K562 (cell line): ENCODE data around the gene C19orf18. TPM values are rescaled to one million over a fixed set of nuclear protein-coding genes. Genes with fewer than 3 reads are reported as not detected.

Source experiments
- ATAC-seq: fragments of 200-7000 bp; cut with Tn5 transposase; 3 replicates; pipeline ENCODE4 v1.9.1; 2020; ENCODE audit warnings: moderate library complexity
- BruUV-seq: library from RNA; stranded (reverse); fragments of 400-500 nt; replicated peaks from 2 replicates; lab custom pipeline; 2021; lab: Mats Ljungman, UMichigan
- CTCF ChIA-PET: fragments of 300-600 bp; formaldehyde crosslinking; extraction: SDS; loops from one replicate; lab custom pipeline; 2021; ENCODE audit warnings: low intra/inter-chr PET ratio; lab: Yijun Ruan, JAX
- POLR2A ChIA-PET: fragments of 300-600, 350-650 bp; sonication (Branson Sonifier 250); formaldehyde crosslinking; extraction: SDS; loops from one replicate; lab custom pipeline; 2021; ENCODE audit warnings: antibody characterized with exemption, inconsistent platforms; lab: Yijun Ruan, JAX
- DNase-seq, 4 experiments: peaks; one replicate each; pipeline versions ENCODE4 v3.0.0 to v3.0.0-alpha.2; 2011 to 2018; ENCODE audit warnings: low spot score in 3 of 4, mixed read lengths in 3 of 4; ENCODE audit errors: extremely low read depth in 1 of 4
- FAIRE-seq: peaks from 2 replicates; lab custom pipeline; 2011; peaks lifted over from hg19 to GRCh38; lab: Jason Lieb, UNC
- H2AFZ ChIP-seq: 2 replicates; pipeline ENCODE4 v1.6.0; 2011; ENCODE audit warnings: low read depth, low read length, control low read depth, inconsistent platforms
- H3K27ac ChIP-seq: fragments of 200-600 bp; 3 replicates; pipeline ENCODE4 v1.8.0; 2011; ENCODE audit warnings: low read depth, mild to moderate bottlenecking, control low read depth, inconsistent platforms, low read length, moderate library complexity, mixed read lengths; ENCODE audit errors: extremely low read depth
- H3K27me3 ChIP-seq, 2 experiments: fragments of 300-600 bp in 1 of 2; 2 replicates in 1 of 2; 3 replicates in 1 of 2; pipeline versions ENCODE4 v1.6.0 to v1.8.0; 2011; ENCODE audit warnings: inconsistent platforms in 2 of 2, low read length in 2 of 2, mild to moderate bottlenecking in 1 of 2, mixed read lengths in 1 of 2, moderate library complexity in 1 of 2; ENCODE audit not compliant: control insufficient read depth in 2 of 2, insufficient read depth in 2 of 2
- H3K36me3 ChIP-seq: fragments of 300-600 bp; 3 replicates; pipeline ENCODE4 v1.8.0; 2011; ENCODE audit warnings: mild to moderate bottlenecking, low read length, inconsistent platforms; ENCODE audit not compliant: control insufficient read depth, insufficient read depth
- H3K4me1 ChIP-seq, 2 experiments: fragments of 200-600 bp in 1 of 2; replicated peaks in 1 of 2; 2 replicates in 1 of 2; 3 replicates in 1 of 2; pipeline versions ENCODE4 v1.5.1 to v1.8.0; 2011; ENCODE audit warnings: inconsistent platforms in 2 of 2, low read length in 2 of 2, mild to moderate bottlenecking in 1 of 2, mixed read lengths in 1 of 2, moderate library complexity in 1 of 2; ENCODE audit not compliant: control insufficient read depth in 2 of 2, insufficient read depth in 2 of 2
- H3K4me2 ChIP-seq: 2 replicates; pipeline ENCODE4 v1.6.1; 2011; ENCODE audit warnings: low read length, control low read depth, inconsistent platforms, mixed read lengths; ENCODE audit not compliant: insufficient read depth
- H3K4me3 ChIP-seq: fragments of 200-600 bp; sonication (generic), shearing (Covaris generic); 2 replicates; pipeline ENCODE4 v1.5.1; 2016; ENCODE audit warnings: control low read depth, inconsistent platforms
- H3K79me2 ChIP-seq: fragments of 200-600 bp; 3 replicates; pipeline ENCODE4 v1.8.0; 2011; ENCODE audit warnings: low read length, inconsistent platforms; ENCODE audit not compliant: control insufficient read depth, insufficient read depth
- H3K9ac ChIP-seq, 2 experiments: 2 replicates each; pipeline versions ENCODE4 v1.6.0 to v1.6.1; 2011; ENCODE audit warnings: low read depth in 2 of 2, low read length in 2 of 2, control low read depth in 1 of 2, inconsistent platforms in 1 of 2, mild to moderate bottlenecking in 1 of 2, mixed read lengths in 1 of 2; ENCODE audit not compliant: insufficient read depth in 1 of 2
- H3K9me1 ChIP-seq: one replicate; pipeline ENCODE4 v1.6.0; 2011; ENCODE audit warnings: inconsistent platforms, mild to moderate bottlenecking, low read length, moderate library complexity; ENCODE audit not compliant: control insufficient read depth, insufficient read depth
- H3K9me3 ChIP-seq: replicated peaks from 2 replicates; pipeline ENCODE4 v1.5.1; 2011; ENCODE audit warnings: low read depth, low read length, inconsistent platforms; ENCODE audit not compliant: control insufficient read depth, insufficient read depth
- H4K20me1 ChIP-seq: replicated peaks from 2 replicates; pipeline ENCODE4 v1.6.1; 2011; ENCODE audit warnings: low read length, inconsistent platforms, mixed read lengths; ENCODE audit not compliant: control insufficient read depth, insufficient read depth
- BRD4 ChIP-seq: fragments of 200-600 bp; sonication (generic); IDR thresholded peaks from 2 replicates; pipeline ENCODE4 v1.6.1; 2017; ENCODE audit warnings: inconsistent platforms
- JUN ChIP-seq, 2 experiments: sonication (generic) in 1 of 2; formaldehyde crosslinking in 1 of 2; IDR thresholded peaks; 2 replicates each; pipeline versions ENCODE4 v1.6.1 to v1.8.0; 2012 to 2022; ENCODE audit warnings: borderline replicate concordance in 2 of 2, mild to moderate bottlenecking in 2 of 2, improper control_type of control experiment in 1 of 2, low read depth in 1 of 2, low read length in 1 of 2, missing genetic modification reagents in 1 of 2
- NR1H2 ChIP-seq: sonication (generic); formaldehyde crosslinking; IDR thresholded peaks from 2 replicates; pipeline ENCODE4 v1.4.0; 2020; ENCODE audit warnings: mild to moderate bottlenecking, missing genetic modification reagents
- TCF7 ChIP-seq: sonication (generic); IDR thresholded peaks from 2 replicates; pipeline ENCODE4 v1.6.1; 2016; ENCODE audit warnings: antibody characterized with exemption, borderline replicate concordance
- ZBTB5 ChIP-seq: fragments of 450-650 bp; IDR thresholded peaks from 2 replicates; pipeline ENCODE4 v1.6.1; 2017; ENCODE audit warnings: antibody characterized with exemption
- ZC3H11A ChIP-seq: IDR thresholded peaks from 2 replicates; pipeline ENCODE4 v1.6.1; 2012; ENCODE audit warnings: low read depth, low read length, improper control_type of control experiment
- ZNF75A ChIP-seq: fragments of 450-650 bp; formaldehyde crosslinking; IDR thresholded peaks from 2 replicates; pipeline ENCODE4 v1.4.0; 2020; ENCODE audit warnings: mild to moderate bottlenecking
- WGBS: fragments of 100-300 bp; shearing (Covaris generic); methylation state at CpG from one replicate; pipeline ENCODE4 v1.1.6; 2016; ENCODE audit warnings: low coverage, mixed read lengths; ENCODE audit not compliant: insufficient coverage; ENCODE audit errors: missing lambda C conversion rate; 5-methylcytosine and 5-hydroxymethylcytosine counted together
- in situ Hi-C: fragments of 300-500 bp; cut with MboI; formaldehyde crosslinking; loops from 4 replicates; pipeline ENCODE4 v1.15.0; 2018; ENCODE audit warnings: inconsistent platforms, mixed read lengths
- intact Hi-C: fragments of 100-400 bp; cut with micrococcal nuclease; formaldehyde crosslinking; loops from 2 replicates; pipeline ENCODE4 v1.14.2; 2022
- polyA plus RNA-seq, 8 experiments: library from polyadenylated mRNA; depleted of rRNA in 4 of 8; stranded (reverse) in 5 of 8; unstranded in 3 of 8; fragments of >200 nt; fragmentation: Nextera tagmentation in 2 of 8; fragmentation: Illumina TruSeq in 1 of 8; extraction: Ambion mirVana in 2 of 8; extraction: Trizol in 1 of 8; gene quantifications; 2 replicates each; pipeline versions ENCODE4 v1.2.1 to v1.2.3, GENCODE V29; 2011 to 2014; ENCODE audit warnings: inconsistent platforms in 1 of 8, missing spikeins in 1 of 8
- total RNA-seq, 7 experiments: library from RNA; depleted of rRNA in 6 of 7; stranded (reverse); fragments of >200 nt in 6 of 7; fragmentation: Illumina TruSeq in 2 of 7; extraction: Trizol in 2 of 7; gene quantifications; 2 replicates each; pipeline versions ENCODE4 v1.2.1 to v1.2.3, GENCODE V29; 2011 to 2021; ENCODE audit warnings: low replicate concordance in 1 of 7
- TF ChIP-seq, protein P1 (sequence below): fragments of 250-450 bp; sonication (Bioruptor Pico); IDR thresholded peaks from 2 replicates; pipeline ENCODE4 v1.4.0; 2020; ENCODE audit warnings: mild to moderate bottlenecking, moderate library complexity, borderline replicate concordance

Gene C19orf18
- total and polyA plus RNA-seq, 9 of the 15 experiments (the other 6 are each of a cell fraction or from before 2014, with no cell fraction given), result not detected

DNA sequence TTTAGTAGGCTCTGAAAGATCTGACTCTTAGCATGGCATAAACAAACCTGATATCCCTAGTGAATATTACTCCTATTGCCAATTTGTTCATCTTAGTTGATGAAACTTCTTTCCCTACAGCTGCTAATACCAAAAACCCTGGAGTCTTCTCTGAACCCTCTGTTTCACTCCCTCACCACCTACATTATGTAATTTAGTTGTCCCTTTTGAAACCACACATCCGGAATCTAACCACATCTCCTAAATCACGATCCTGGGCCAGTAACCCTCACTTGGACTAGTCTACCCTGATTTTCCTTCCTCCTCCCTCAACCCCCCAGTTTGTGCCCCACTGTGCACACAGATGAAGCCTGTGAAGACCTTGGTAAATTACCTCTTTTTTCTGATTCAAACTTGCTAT lies 28.0 kb downstream of the C19orf18 start (continued):
- TF ChIP-seq ZBTB5, result no peak
- TF ChIP-seq NR1H2 (CRISPR knock-in tag), result no peak
- no peak for TF ChIP-seq TCF7
- TF ChIP-seq ZC3H11A, result no peak
- TF ChIP-seq, protein P1, sequence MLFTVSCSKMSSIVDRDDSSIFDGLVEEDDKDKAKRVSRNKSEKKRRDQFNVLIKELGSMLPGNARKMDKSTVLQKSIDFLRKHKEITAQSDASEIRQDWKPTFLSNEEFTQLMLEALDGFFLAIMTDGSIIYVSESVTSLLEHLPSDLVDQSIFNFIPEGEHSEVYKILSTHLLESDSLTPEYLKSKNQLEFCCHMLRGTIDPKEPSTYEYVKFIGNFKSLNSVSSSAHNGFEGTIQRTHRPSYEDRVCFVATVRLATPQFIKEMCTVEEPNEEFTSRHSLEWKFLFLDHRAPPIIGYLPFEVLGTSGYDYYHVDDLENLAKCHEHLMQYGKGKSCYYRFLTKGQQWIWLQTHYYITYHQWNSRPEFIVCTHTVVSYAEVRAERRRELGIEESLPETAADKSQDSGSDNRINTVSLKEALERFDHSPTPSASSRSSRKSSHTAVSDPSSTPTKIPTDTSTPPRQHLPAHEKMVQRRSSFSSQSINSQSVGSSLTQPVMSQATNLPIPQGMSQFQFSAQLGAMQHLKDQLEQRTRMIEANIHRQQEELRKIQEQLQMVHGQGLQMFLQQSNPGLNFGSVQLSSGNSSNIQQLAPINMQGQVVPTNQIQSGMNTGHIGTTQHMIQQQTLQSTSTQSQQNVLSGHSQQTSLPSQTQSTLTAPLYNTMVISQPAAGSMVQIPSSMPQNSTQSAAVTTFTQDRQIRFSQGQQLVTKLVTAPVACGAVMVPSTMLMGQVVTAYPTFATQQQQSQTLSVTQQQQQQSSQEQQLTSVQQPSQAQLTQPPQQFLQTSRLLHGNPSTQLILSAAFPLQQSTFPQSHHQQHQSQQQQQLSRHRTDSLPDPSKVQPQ, result no peak
- no peak for TF ChIP-seq BRD4

DNA sequence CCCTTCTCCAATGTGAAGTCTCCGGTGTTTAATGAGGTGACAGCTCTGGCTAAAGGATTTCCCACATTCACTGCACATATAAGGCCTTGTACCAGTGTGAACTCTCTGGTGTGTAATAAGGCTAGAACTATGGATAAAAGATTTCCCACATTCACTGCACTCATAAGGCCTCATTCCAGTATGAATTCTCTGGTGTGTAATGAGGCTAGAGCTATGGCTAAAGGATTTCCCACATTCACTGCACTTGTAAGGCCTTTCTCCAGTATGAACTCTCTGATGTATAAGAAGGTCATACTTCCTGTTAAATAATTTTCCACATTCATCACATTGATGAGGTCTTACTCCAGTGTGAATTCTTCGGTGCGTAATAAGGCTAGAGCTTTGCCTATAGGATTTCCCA lies 32.7 kb downstream of the C19orf18 start:
- FAIRE-seq (no peak), DNase-seq (no peak), ATAC-seq (no peak)
- no peak overlapping the region for H3K9ac ChIP-seq
- CTCF ChIA-PET, result no interaction called here
- POLR2A ChIA-PET, result no interaction called here
- no peak overlapping the region for H3K4me3 ChIP-seq
- no peak overlapping the region for H3K27ac ChIP-seq
- WGBS, result 0% methylated on average over 3 of the region's 3 CpGs
- no peaks in the 10 kb centered on the region for H3K4me1 ChIP-seq
- in situ Hi-C loops, result no loop called here
- H3K4me2 ChIP-seq, result no peak overlapping the region
- H4K20me1 ChIP-seq, result no peaks in the 10 kb centered on the region
- no peaks in the 10 kb centered on the region for H3K9me1 ChIP-seq
- H2AFZ ChIP-seq, result no peak overlapping the region
- BruUV-seq, result no TSS peak
- TF ChIP-seq JUN (IDR thresholded peaks at IDR 0.05; ENCODE audit: borderline replicate concordance, low read depth, low read length) (no peak), JUN (CRISPR knock-in tag; IDR thresholded peaks at IDR 0.05; ENCODE audit: borderline replicate concordance) (no peak), ZNF75A (CRISPR knock-in tag) (peak; percentile 67; the same call in 1 of the 2 replicates)
- H3K9me3 ChIP-seq, result no peaks in the 10 kb centered on the region; the same call in 1 of the 2 replicates
- no peaks in the 10 kb centered on the region for H3K36me3 ChIP-seq
- intact Hi-C loops, result no loop called here
- no peaks in the 10 kb centered on the region for H3K27me3 ChIP-seq
- no peaks in the 10 kb centered on the region for H3K79me2 ChIP-seq
